ENCODE results near the gene MAP4K5.

The MAP4K5 gene

DNA sequence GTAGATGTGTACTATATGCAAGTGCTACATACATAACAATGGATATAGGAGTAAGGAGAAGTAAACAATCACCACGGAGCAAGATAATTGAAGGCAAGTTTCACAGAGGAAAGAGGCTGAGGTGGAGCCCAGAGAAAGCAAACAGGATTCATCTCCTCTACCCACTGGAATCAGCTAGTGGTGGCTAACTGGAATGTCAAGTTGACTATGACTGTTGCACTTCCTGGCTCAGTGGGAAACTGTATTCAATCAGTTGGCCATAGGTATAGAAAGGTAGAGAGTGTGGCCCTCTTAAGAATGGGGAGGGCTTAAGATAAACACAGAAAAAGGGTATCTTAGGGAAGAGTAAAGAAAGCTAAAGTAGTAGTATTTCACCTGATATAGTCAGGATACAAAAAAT lies 62.4 kb downstream of the MAP4K5 start:
- H3K36me3 ChIP-seq (replicated peaks; ENCODE audit: insufficient read depth, low read length), result no peaks in the 10 kb centered on the region
- TF ChIP-seq EZH2phosphoT487 (IDR thresholded peaks at IDR 0.05; ENCODE audit: low read length), result no peak
- TF ChIP-seq, protein P1, sequence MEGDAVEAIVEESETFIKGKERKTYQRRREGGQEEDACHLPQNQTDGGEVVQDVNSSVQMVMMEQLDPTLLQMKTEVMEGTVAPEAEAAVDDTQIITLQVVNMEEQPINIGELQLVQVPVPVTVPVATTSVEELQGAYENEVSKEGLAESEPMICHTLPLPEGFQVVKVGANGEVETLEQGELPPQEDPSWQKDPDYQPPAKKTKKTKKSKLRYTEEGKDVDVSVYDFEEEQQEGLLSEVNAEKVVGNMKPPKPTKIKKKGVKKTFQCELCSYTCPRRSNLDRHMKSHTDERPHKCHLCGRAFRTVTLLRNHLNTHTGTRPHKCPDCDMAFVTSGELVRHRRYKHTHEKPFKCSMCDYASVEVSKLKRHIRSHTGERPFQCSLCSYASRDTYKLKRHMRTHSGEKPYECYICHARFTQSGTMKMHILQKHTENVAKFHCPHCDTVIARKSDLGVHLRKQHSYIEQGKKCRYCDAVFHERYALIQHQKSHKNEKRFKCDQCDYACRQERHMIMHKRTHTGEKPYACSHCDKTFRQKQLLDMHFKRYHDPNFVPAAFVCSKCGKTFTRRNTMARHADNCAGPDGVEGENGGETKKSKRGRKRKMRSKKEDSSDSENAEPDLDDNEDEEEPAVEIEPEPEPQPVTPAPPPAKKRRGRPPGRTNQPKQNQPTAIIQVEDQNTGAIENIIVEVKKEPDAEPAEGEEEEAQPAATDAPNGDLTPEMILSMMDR (IDR thresholded peaks at IDR 0.05; ENCODE audit: low read length), result no peak
- TF ChIP-seq EZH2 (optimal IDR thresholded peaks at IDR 0.05; ENCODE audit: low read depth, low read length), result no peak
- no peak overlapping the region for H3K4me3 ChIP-seq (ENCODE audit: low read length)

DNA sequence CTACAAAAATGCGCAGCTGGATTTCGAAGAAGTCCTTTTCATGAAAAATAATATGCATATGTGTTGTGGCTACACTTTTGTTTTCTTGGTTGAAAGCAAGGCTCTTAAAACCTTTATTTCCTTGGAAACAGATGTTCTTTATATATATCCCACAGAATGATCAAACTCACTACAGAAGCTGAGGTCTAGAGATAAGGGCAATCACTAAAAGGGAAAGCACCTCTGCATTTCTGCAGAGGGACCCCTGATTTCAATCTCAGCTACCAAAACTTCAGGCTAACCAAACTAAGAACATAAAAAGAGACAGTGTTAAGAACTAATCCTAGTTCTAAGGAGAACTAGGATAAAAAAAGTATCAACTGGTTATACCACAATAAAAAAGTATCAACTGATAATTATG lies 70.3 kb downstream of the MAP4K5 start:
- no peaks in the 10 kb centered on the region for H3K9me2 ChIP-seq (replicated peaks; ENCODE audit: insufficient read depth, low read length)
- H3K9ac ChIP-seq (ENCODE audit: low read length), result no peak overlapping the region
- no peak for TF ChIP-seq EZH2 (optimal IDR thresholded peaks at IDR 0.05; ENCODE audit: low read depth, low read length)
- no peak for TF ChIP-seq EZH2phosphoT487 (IDR thresholded peaks at IDR 0.05; ENCODE audit: low read length)
- TF ChIP-seq, protein P1 (IDR thresholded peaks at IDR 0.05; ENCODE audit: low read length), result no peak
- no peaks in the 10 kb centered on the region for H3K79me2 ChIP-seq (ENCODE audit: low read length)
- no peak overlapping the region for H3K27ac ChIP-seq (ENCODE audit: low read length)
- no peaks in the 10 kb centered on the region for H4K20me1 ChIP-seq (ENCODE audit: insufficient read depth, low read length)
- no peaks in the 10 kb centered on the region for H3K36me3 ChIP-seq (replicated peaks; ENCODE audit: insufficient read depth, low read length)
- no peak for DNase-seq
- H3K27me3 ChIP-seq (replicated peaks; ENCODE audit: insufficient read depth, low read length), result no peaks in the 10 kb centered on the region
- no peak overlapping the region for H3K4me2 ChIP-seq (ENCODE audit: low read depth, low read length)
- H3K4me3 ChIP-seq (ENCODE audit: low read length), result no peak overlapping the region
- no peak overlapping the region for H2AFZ ChIP-seq (ENCODE audit: low read length)
- H3F3A ChIP-seq (ENCODE audit: insufficient read depth, low read length), result no peaks in the 10 kb centered on the region
- no peaks in the 10 kb centered on the region for H3K4me1 ChIP-seq (ENCODE audit: low read length)
- no peaks in the 10 kb centered on the region for H3K9me3 ChIP-seq (replicated peaks; ENCODE audit: insufficient read depth, low read length)

More for the DNA sequence above, 62.4 kb downstream of the MAP4K5 start:
- no peak overlapping the region for H2AFZ ChIP-seq (ENCODE audit: low read length)
- H3K27ac ChIP-seq (ENCODE audit: low read length), result no peak overlapping the region
- H3K79me2 ChIP-seq (ENCODE audit: low read length), result no peaks in the 10 kb centered on the region
- H4K20me1 ChIP-seq (ENCODE audit: insufficient read depth, low read length), result no peaks in the 10 kb centered on the region
- no peaks in the 10 kb centered on the region for H3K9me3 ChIP-seq (replicated peaks; ENCODE audit: insufficient read depth, low read length)
- H3K4me1 ChIP-seq (ENCODE audit: low read length), result no peaks in the 10 kb centered on the region
- DNase-seq, result no peak
- no peaks in the 10 kb centered on the region for H3F3A ChIP-seq (ENCODE audit: insufficient read depth, low read length)
- H3K9me2 ChIP-seq (replicated peaks; ENCODE audit: insufficient read depth, low read length), result no peaks in the 10 kb centered on the region
- no peak overlapping the region for H3K9ac ChIP-seq (ENCODE audit: low read length)
- H3K4me2 ChIP-seq (ENCODE audit: low read depth, low read length), result no peak overlapping the region
- no peaks in the 10 kb centered on the region for H3K27me3 ChIP-seq (replicated peaks; ENCODE audit: insufficient read depth, low read length)

DNA sequence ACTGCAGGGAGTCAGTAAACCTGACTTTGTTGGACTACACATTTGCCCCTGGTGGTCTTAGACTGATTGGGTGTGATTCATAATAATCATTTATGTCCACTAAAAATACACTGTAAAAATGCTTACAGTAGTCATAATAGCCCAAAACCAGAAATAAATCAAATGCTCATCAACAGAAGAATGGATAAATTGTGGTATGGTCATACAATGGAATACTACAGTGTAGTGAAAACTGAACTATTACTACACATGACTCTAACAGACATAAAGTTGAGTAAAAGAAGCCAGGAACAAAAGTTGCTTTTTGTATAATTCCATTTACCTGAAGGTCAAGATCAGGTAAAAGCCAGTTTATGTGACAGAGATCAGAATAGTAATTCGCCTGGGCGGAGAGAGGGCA lies 78.5 kb downstream of the MAP4K5 start:
- no peaks in the 10 kb centered on the region for H3K27me3 ChIP-seq (replicated peaks; ENCODE audit: insufficient read depth, low read length)
- H3K9me2 ChIP-seq (replicated peaks; ENCODE audit: insufficient read depth, low read length), result no peaks in the 10 kb centered on the region
- H3K36me3 ChIP-seq (replicated peaks; ENCODE audit: insufficient read depth, low read length), result no peaks in the 10 kb centered on the region
- no peak overlapping the region for H3K4me2 ChIP-seq (ENCODE audit: low read depth, low read length)
- no peaks in the 10 kb centered on the region for H3F3A ChIP-seq (ENCODE audit: insufficient read depth, low read length)
- TF ChIP-seq, protein P1 (IDR thresholded peaks at IDR 0.05; ENCODE audit: low read length), result no peak
- TF ChIP-seq EZH2phosphoT487 (IDR thresholded peaks at IDR 0.05; ENCODE audit: low read length) (no peak), EZH2 (optimal IDR thresholded peaks at IDR 0.05; ENCODE audit: low read depth, low read length) (no peak)
- H3K27ac ChIP-seq (ENCODE audit: low read length), result no peak overlapping the region
- H3K4me3 ChIP-seq (ENCODE audit: low read length), result no peak overlapping the region
- H3K79me2 ChIP-seq (ENCODE audit: low read length), result no peaks in the 10 kb centered on the region
- no peaks in the 10 kb centered on the region for H3K9me3 ChIP-seq (replicated peaks; ENCODE audit: insufficient read depth, low read length)
- H3K9ac ChIP-seq (ENCODE audit: low read length), result no peak overlapping the region
- H2AFZ ChIP-seq (ENCODE audit: low read length), result no peak overlapping the region
- no peak for DNase-seq
- 0 out of 2 replicates have a peak, but pooled peaks cover 6% of the 10 kb centered on the region for H3K4me1 ChIP-seq (ENCODE audit: low read length)
- H4K20me1 ChIP-seq (ENCODE audit: insufficient read depth, low read length), result no peaks in the 10 kb centered on the region
